ENCODE results near the gene WDR38.
"Not testable (repeated sequence)": the region's sequence is repeated elsewhere in the genome, so short reads cannot be mapped to it uniquely, and the experiment has no call there.

DNA sequence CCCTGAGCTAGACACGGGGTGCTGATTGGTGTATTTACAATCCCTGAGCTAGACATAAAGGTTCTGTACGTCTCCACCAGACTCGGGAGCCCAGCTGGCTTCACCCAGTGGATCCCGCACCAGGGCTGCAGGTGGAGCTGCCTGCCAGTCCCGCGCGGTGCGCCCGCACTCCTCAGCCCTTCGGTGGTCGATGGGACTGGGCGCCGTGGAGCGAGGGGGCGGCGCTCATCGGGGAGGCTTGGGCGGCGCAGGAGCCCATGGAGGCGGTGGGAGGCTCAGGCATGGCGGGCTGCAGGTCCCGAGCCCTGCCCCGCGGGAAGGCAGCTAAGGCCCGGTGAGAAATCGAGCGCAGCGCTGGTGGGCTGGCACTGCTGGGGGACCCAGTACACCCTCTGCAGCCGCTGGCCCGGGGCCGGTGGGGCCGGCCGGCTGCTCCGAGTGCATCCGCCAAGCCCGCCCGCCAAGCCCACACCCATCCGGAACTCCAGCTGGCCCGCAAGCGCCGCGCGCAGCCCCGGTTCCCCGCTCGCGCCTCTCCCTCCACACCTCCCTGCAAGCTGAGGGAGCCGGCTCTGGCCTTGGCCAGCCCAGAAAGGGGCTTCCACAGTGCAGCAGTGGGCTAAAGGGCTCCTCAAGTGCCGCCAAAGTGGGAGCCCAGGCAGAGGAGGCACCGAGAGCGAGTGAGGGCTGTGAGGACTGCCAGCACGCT, 14.5 kb upstream of the WDR38 start:
- TF ChIP-seq, protein P1, sequence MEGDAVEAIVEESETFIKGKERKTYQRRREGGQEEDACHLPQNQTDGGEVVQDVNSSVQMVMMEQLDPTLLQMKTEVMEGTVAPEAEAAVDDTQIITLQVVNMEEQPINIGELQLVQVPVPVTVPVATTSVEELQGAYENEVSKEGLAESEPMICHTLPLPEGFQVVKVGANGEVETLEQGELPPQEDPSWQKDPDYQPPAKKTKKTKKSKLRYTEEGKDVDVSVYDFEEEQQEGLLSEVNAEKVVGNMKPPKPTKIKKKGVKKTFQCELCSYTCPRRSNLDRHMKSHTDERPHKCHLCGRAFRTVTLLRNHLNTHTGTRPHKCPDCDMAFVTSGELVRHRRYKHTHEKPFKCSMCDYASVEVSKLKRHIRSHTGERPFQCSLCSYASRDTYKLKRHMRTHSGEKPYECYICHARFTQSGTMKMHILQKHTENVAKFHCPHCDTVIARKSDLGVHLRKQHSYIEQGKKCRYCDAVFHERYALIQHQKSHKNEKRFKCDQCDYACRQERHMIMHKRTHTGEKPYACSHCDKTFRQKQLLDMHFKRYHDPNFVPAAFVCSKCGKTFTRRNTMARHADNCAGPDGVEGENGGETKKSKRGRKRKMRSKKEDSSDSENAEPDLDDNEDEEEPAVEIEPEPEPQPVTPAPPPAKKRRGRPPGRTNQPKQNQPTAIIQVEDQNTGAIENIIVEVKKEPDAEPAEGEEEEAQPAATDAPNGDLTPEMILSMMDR (conservative IDR thresholded peaks at IDR 0.05 in 1 of 2, IDR thresholded peaks at IDR 0.05 in 1 of 2; ENCODE audit: low read depth in 1 of 2, low read length in 2 of 2): not testable (repeated sequence)
- not testable (repeated sequence) for TF ChIP-seq EZH2 (IDR thresholded peaks at IDR 0.05; ENCODE audit: low read length, missing control alignments)
